Measurements from ENCODE around the gene FUT1.
"Not testable (repeated sequence)": the region's sequence is repeated elsewhere in the genome, so short reads cannot be mapped to it uniquely, and the experiment has no call there.

Gene FUT1

DNA sequence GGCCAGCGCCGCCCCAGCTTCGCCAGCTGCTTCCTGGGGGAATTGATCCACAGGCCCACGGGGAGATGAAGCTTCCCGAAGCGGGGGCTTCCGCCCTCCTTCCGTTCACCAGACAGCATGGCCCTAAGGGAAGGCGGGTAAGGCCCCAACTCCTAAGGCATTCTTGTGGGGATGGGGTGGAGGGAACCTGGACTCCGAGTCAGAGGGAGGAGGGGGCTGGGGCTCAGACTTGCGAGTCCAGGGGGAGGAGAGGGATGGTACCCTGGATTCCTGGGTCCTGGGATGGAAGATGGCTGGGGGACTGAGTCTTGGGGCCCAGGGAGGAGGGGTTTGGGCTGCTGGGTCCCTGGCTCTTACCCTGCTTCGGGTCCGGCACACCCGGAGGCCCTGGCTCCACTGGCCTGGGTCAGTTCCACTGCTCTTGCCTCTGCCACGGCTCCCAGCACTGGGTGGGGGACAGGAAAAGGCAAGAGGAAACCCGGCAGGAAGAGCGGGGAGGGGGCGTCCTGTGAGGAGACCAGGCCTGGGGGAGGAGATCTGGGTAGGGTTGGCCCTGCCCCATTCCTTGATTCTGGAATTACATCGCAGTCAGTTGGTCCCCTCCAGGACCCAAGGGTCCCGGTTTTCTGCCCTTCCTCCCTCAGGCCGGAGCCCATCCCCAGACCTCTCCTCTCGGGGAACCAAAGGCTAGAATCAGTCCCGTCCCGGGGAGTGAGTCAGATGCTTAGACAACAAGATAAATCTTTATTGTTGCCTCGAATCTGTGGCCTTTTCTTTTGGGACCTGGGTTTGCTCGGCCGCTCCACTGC, 12.1 kb downstream of the FUT1 start, which contains the start of gene RASIP1:
Gene RASIP1, minus strand, starts transcription at position 447 of the 809 bp plus-strand sequence. Its CDS starts 328 bp downstream, at position 119.
- DNase-seq, result no peak

- no peak for DNase-seq
Measured at GRCh38 chr19:48739404-48740163, 12.9 kb downstream of the FUT1 start.

DNA sequence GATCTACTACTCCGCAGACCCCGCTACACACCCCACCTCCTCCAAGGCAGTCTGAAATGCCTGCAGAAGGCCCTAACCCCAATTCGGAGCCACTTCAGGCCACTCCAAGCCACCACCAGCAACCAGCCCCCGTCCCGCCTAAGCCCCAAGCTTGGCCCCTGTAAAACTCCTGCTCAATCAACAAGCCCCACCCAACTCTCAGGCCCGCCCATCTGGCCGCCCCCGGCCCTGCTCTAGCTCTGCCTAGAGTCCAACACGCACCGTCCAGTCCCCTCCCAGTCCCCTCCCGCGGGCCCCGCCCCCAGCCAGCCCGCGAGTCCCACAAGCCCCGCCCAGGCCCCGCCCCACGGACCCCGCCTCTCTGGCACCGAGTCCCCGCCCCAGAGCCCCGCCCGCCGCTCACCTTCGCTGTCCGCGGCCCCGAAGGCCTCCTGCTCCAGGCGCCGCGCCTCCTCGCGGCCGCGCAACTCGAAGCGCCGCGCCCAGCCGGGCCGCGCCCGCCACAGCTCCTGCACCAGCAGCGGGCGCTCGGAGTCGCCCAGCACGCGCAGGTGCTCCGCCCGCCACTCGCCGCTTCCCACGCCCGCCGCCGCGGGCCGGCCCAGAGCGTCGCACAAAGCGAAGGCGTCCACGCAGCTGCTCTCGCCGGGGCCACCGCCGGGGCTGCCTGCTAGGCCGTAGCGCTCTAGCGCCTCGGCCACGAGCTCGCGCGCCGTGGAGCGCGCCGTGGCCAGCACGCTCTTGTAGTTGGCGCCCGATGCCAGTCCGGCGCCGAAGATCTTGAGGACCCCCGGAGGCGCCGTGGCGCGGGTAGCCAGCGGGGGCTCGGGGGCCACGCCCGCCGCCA, 13.7 kb downstream of the FUT1 start:
- DNase-seq, result peak; percentile 70

DNA sequence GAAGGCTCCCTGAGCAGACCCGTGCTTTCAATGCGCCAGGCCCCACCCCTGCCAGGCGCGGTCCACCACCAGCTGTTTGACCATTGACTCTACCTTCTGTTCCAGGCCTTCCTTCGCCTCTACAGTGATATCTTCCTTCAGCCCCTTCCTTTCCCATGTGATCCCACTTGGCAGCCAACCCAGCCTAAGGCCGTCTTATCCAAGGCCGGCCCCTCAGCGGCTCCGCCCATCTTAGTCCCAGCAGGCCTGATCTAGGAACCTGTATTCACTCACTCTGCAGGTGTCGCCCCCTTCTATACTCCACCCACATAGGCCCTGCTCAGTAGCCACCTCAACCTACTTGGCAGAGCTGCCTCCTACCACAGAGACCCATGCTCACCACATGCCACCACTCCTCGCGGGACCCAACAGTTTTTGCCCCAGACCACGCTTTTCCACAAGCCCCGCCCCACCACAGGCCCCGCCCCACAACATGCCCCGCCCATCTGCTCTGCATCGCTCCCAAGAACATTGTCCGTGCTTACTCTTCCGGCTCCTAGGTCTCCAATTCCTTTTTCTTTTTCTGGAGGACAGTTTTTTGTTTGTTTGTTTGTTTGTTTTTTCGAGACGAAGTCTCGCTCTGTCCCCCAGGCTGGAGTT, 15.0 kb downstream of the FUT1 start:
- no peak for DNase-seq

- no peak for DNase-seq
Measured at GRCh38 chr19:48735031-48735615, 17.3 kb downstream of the FUT1 start.

DNA sequence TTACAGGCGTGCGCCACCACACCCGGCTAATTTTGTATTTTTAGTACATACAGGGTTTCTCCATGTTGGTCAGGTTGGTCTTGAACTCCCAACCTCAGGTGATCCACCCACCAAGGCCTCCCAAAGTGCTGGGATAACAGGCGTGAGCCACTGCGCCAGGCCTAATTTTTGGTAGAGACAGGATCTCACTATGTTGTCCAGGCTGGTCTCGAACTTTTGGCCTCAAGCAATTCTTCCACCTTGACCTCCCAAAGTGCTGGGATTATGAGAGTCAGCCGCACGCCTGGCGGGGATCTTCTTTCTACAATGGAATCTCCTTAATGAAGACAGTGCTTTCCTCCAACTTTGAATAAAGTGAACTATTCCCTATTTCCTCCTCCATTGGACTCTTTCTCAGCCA, 17.8 kb downstream of the FUT1 start:
- DNase-seq, result no peak

- DNase-seq, result no peak
Measured at GRCh38 chr19:48731452-48731851, 21.0 kb downstream of the FUT1 start.

DNA sequence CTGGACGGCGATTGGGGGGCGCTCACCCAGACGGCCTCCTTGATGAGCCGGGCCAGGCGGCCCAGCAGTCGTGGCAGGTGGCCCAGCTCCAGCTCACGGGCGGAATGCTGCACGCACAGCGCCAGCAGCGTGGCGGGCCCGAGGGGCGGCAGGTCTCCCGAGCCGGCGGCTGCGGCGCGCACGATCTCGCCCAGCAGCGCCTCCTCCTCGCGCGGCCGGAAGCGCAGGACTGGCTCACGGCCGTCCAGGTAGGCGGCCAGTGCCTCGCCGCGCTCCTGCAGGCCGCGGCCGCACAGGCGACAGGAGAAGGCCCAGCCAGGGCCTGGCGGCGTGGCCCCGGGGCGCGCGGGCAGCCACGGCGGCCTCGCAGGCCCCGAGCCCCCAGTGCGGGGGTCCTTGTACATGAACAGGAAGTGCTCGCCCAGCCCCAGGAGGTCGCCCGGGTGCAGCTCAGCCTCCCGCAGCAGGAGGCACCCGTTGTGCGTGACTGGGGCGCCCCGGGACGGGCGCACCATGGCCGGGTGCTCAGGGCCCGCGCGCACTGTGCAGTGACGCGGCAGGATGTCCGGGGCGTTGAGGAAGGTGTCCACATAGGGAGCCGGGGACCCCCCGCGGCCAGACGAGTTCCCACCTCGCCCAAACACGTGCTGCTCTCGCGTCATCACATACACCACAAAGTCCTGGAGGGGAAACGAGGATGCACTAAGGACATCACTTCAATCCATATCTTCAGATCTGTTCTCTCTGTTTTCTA, 23.4 kb downstream of the FUT1 start:
- DNase-seq, result no peak

GRCh38 chr19:48726556-48726955, 25.9 kb downstream of the FUT1 start:
- no peak for DNase-seq

GRCh38 chr19:48724796-48725753, 27.4 kb downstream of the FUT1 start:
- peak; percentile 56 for DNase-seq

GRCh38 chr19:48722196-48722708, 30.2 kb downstream of the FUT1 start:
- no peak for DNase-seq

DNA sequence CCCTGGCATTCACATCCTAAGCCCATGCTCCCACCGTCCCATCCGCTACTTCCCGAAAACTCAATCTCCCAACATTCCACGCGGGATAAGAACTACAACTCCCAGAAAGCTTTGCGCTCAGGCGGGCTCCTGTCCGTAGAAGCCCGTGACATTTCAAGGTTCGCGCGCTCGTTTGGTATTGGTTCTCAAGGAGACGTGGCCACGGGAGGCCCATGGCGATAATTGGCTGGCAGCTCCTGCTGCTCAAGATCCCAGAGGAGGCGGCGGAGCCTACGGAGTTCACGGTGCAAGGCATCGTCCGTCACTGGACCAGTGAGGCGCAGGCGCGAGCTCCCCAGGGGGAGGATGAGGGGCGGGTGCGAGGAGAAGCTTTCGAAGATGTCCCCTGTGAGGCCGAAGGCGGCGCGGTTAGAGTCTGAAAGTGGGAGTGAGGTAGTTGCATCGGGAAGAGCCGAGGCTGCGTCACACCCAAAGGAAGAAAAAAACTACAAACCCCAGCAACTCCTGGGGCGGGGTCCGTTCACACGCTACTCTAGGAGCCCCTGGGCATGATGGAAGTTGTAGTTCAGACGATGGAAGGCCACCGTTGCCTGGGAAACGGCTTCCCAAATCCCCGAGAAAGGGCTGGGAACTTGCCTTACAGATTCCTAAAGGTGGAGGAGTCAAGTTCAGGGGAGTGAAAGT, 31.7 kb downstream of the FUT1 start:
- peak; percentile 100 for DNase-seq

DNA sequence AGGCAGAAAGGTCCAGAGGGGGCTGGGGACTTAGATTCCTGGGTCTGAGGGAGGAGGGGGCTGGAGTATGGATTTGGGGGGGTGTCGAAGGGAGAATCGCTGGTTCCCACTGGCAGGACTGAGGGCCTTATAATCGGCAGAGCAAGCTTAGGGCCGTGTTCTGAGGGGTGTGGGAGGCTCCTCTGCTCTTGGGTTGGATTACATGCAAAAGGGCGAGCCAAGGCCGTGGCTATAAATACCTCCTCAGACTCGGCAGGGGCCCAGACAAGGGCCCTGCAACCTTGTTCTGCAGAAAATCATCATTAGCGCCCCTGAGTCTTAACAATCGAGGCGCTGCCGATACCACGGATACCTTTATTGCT, 32.2 kb downstream of the FUT1 start:
- no peak for DNase-seq

- DNase-seq, result no peak
Measured at GRCh38 chr19:48719263-48720171, 32.9 kb downstream of the FUT1 start, which contains the start of gene MAMSTR. MAMSTR (minus strand) TSS chr19:48719725; CDS start chr19:48719031, 694 bp downstream.

DNA sequence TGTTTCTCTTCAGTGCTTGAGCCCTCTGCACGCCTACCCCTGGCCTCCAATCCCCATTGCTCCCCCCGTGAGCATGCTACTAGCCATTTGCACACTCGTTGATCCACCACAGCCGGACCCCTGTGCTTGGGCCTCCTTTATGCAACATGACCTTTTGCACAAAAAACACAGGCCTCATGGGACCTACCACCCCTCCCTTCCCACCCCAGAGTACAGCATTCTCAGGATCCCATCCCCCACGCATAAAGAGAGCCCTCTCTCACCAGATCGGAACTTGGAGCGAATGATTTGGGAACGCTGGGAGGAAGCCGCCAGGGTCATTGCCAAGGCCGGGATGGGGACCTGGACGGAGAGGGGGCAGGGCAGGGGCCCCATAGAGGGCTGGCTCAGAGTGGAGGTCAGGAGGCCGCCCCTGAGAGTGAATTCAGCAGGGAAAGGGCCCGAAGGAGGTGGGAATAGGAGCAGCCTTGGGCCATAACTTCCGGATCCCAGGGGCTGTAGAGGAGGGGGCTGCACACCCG, 33.7 kb downstream of the FUT1 start:
- no peak for DNase-seq

GRCh38 chr19:48718106-48718505, 34.3 kb downstream of the FUT1 start:
- DNase-seq, result not testable (repeated sequence)

GRCh38 chr19:48716562-48717291, 35.7 kb downstream of the FUT1 start:
- DNase-seq, result peak; percentile 69

Data from midbrain (tissue), 1 donor.